ENCODE data around the gene MEGF10.

MEGF10 gene

DNA sequence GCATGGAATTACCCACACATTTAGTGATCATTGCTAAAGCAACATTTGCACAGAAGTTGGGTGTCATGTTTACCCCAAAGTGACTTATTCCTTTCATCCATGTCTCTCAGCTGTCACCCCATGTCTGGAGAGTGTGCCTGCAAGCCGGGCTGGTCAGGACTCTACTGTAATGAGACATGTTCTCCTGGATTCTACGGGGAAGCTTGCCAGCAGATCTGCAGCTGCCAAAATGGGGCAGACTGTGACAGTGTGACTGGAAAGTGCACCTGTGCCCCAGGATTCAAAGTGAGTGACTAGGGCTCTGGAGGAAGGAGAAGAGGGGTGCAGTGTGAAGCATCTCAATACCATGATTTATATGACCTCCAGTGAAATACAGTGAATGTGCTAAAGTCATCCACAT lies 126.9 kb downstream of the MEGF10 start:
- no peak for DNase-seq

DNA sequence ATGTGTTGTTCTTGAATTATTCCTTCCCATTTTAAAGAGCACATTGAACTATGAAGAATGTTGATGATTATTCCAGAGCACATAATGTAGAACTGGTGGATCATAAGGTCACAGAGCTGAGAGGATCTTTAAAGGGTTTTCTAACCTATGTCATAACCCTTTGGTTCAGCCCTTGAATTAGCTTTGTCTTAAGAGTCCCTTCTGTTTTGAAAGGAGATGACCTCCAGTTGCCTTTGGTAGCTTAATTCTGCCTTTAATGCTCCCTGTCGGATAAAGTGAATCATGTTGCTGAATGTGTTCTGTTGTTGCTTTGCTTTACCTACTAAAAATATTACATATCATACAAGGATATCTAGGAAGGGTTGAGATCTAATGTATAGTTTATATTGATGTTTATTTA lies 127.8 kb downstream of the MEGF10 start:
- DNase-seq: no peak

DNA sequence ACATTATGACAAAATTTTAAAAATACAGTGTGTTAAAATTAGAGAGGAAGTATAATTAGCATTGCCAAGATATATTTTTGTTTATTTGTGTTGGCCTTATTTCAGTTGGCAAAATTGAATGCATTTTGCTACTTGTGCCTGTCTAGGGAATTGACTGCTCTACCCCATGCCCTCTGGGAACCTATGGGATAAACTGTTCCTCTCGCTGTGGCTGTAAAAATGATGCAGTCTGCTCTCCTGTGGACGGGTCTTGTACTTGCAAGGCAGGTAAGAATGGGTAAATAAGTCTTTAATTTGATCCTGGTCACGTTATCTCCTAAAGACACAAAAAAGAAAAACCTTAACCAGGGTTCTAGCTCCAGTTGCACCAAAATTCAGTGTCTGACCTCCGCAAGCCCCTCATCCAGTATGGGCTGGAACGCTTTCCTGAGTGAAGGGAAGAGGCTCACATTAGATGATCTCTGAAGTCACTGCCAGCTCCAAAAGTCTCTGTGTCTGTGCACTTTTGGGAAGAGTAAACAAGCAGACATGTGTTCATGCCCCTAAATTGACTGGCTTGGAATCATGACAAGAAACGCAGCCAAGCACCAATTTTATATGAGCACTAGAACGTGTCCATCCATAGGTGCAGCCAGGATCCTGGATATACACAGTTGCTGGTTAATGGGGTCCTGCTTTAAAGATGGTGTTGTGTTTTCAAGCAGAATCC lies 128.5 kb downstream of the MEGF10 start:
- no peak for DNase-seq

DNA sequence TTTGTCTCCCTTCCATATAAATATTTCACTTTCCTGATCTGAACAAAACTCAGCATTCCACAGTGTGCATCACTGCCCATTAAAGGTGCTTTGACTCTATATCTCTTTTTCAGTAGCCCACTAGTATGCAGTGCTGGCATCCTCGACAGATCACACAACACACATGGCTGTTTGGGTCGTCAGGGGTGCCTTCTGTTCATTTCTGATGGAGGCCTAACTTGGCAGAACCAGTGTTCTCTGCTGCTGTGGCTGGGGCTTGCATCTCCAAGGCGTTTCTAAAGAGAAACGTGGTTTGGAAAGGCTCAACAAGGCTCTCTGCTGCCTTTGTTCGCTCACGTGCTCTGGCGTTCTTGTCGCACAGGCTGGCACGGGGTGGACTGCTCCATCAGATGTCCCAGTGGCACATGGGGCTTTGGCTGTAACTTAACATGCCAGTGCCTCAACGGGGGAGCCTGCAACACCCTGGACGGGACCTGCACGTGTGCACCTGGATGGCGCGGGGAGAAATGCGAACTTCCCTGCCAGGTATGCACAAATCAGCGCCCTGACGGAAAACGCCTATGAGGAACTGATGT lies 129.2 kb downstream of the MEGF10 start:
- DNase-seq: no peak

DNA sequence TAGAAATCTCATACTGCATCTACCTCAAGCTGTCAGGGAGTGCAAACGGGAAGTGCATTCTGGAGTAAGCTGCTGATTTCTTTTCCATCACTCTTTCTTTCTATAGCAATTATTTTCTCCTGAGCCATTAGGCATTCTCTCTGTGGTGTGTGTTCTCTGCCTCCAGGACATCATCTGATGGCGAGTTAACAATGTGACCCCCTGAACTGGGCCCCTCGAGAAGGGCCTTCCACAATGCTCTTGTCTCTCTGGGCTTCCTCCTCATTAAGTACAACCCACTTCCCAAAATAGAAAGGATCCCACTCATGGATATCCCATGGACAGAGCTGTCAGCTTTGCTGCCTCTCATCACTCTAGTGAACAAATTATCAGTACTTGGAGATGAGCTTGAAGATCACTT lies 130.2 kb downstream of the MEGF10 start:
- DNase-seq: no peak

DNA sequence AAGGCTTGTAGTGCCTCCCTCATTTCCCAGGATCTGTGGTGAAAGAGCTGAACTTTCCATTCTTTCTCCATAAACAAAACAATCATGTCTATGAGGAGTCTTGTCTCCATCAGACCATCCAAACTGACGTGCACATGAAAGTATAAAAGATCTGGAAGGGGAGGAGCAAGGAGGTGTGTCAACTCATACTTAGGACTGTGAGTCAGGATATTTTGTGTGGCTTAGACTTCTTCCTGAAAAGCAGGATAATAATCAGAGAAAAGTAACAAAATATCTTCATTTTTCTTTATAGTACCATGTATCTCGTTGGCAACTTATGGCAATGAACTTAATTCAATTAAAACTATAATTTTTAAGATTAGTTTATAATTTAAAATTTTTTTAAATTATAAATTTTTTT lies 130.9 kb downstream of the MEGF10 start:
- DNase-seq: no peak

DNA sequence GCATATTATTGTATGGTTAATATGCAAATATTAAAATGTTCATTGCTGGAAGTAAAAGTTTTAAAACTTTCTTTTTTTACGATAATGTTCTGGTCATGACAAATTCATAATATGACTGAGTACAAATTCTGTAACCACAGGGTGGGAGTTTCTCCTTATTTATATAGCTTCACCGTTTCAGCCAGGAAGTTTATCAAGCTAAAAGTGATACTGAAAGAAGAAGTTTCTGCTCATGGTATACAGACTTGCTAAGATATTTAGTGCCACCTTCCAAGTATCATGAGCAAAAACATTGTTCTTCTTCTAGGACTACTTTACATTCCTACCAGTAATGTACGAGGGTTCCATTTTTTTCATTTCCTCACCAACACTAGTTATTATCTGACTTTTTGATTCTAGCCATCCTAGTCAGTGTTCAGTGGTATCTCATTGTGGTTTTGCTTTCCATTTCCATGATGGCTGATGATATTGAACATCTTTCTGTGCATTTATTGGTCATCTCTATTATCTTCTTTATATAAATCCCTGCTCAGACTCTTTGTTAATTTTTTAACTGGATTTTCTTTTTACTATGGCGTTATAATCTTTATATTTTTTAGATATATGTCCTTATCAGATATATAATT lies 132.7 kb downstream of the MEGF10 start:
- no peak for DNase-seq

DNA sequence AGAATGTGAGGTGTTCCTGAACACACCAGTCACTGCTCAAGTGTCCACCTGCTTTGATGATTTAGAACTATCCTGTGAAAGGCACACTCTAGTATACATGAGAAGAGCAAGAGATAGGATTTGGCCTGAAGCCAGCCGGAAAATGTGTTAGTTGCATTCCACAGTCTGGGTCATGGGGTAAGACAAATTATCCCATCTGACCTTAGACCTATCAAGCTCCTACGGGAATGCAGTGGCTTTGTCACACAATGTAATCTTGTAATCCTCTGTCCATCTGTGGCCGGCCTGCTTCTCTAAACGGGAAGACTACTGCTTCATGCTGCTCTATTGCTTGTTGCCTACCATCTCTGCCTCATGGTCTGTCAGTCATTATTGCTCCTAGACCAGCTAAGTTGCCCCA lies 134.4 kb downstream of the MEGF10 start:
- no peak for DNase-seq

DNA sequence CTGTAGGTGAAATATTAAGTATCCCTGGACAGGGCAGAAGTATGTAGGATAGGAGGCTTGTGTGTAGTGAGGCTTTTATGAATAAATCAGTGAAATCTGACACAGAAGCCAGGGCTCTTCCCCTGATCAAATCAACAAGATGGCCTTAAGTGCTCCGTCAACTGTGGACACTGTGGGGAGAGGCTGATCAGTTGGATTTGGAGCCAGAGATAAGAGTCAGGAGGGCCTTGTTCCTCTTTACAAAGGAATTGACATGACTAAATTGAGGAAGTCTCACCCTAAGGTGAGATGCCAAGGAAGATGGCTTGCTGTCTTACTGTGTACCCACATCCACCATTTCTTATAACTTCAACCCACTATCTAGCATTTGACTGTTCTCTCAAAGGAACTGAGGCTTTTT lies 135.3 kb downstream of the MEGF10 start:
- no peak for DNase-seq

DNA sequence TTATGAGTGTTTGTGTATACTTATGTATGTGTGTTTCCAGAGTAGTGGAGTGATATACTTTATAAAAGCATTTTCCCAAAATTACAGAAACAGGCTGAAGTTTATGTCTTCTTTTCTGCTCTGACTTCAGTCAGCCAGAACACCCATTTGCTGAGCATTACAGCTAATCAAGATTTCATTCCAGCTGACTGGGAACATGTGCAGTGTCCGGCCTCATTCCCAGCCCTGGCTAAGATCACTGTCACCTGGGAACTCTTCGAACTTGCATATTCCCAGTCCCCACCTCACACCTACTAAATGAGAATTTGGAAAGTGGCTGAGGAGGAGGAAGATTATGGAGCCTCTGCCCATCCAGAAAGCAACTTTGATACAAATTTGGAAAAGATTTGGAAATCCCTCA lies 136.1 kb downstream of the MEGF10 start:
- no peak for DNase-seq

DNA sequence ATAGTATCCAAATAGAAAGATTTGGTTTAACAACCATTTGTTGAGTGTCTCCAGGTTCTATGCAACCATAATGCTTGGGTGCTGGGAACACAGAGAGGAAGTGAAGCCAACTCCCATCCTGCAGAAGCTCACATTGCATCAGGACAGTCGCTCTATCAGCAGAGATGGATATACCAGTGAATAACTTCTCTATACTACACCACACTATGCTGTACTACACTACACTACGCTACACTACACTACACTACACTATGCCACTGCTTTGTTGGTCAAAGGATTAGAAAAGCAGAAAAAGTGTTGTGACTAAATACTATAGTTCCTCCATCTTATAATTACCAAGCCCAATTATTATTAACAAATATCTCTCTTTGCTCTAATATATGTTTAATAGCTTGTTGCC lies 137.7 kb downstream of the MEGF10 start:
- no peak for DNase-seq

DNA sequence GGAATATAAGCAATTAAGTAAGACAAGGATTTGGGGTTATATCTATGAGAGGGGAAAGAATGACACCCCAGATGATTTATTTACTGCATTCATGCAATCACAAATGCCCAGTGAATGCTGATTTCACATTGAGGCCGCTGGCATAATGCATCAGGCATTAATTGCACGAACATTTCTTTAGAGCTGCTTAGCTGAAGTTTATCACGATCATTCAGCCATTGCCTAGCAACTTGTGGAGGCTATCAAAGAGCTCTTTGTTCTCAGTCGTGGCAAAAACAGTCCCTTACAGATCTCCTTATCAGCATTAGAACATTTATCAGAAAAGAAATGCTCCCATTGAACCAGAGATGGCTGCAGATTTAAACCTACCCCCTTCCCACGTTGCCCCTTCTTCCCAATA lies 138.2 kb downstream of the MEGF10 start:
- no peak for DNase-seq

DNA sequence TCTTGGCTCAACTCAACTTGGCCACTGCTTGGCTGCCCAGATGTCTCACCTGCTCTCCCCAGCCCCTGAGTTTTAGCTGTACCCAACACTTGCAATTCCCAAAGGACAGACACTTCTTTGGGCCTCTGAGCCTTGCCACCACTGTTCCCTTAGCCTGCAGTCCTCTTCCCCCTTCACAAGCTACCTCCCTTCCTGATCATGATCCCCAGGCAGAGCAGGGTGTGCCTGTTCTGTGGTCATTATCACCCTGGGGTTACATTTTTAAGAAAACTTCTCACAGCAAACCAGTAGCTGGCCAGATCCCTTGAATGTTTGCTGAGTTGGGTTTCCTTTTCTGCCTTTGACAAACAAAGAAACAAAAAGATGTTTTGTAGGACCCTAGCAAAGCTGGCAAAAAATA lies 139.3 kb downstream of the MEGF10 start:
- no peak for DNase-seq

DNA sequence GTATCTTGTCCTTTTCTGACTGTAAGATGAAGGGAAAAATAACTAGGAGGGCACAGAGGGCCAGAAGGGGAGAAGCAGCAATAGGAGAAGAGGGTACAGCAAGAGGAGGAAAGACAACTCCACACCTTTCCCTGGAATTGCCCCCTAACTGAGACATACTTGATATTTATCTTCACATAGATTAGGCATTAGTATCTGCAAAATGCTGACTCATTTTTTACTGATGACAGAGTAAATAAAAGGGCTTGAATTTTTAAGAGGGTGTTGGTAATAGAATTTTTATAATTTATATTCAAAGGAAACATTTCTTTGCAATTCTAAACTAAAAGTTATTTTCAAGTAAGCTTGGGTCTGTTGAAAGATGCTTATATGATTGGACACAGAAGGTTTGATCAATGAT lies 140.0 kb downstream of the MEGF10 start:
- no peak for DNase-seq

DNA sequence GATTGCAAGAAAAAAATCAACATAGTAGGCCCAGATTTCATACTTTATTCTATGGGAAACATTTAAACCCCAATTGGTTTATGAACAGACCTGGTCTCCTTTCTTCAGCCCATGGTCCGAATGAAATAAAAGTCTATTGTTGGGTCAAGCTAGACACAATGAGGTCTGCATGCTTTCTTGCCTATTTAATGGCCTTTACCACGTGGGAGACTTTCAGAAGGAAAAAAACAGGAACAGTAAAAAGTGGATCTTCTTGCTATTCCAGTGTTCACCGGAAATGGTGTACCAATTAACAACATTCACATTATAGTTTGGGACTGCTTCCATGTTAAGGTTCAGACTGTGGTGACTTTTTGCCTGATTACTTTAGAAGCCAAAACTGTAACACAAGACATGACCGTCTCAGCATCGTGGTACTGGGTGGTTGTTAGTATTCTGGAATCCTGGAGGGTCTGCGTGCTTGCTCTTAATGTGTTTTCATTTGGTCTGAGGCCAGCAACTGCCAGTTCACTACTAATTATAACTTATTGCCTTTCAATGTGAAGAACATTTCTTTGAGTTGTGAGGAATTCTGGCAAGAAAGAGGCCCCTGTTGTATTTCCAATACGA lies 141.5 kb downstream of the MEGF10 start:
- DNase-seq: no peak

DNA sequence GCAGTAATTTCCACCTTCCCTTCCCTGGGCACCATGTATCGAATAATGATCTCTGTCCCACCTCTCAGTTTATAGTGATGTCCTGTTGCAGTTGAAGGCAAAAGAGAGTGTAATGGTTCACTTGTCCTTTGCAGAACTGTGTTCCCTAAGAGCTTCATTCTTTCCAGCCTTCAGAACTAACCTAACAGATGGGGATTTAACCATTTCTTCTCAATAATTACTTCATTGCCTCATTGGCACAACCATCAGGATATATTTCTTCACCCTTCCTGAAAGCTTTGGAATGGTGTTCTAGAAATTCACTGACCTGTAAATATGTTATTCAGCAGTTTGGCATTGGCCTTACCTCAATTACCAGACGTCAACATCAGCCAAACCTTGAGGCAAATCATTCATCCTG lies 142.9 kb downstream of the MEGF10 start:
- DNase-seq: no peak

DNA sequence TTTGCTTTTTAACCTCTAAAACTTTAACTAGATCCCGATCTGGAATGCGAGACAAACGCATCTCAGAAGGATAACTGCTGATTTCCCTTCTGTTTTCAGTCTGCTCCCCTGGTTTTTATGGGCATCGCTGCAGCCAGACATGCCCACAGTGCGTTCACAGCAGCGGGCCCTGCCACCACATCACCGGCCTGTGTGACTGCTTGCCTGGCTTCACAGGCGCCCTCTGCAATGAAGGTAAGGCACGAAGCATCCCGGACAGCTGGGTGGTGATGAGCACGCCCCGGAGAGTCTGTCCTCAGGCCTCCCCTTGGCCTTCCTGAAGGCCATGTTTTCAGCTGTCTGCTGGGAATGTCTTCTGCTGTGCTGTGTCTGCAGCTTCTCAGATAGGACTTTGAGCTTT lies 144.0 kb downstream of the MEGF10 start:
- no peak for DNase-seq

DNA sequence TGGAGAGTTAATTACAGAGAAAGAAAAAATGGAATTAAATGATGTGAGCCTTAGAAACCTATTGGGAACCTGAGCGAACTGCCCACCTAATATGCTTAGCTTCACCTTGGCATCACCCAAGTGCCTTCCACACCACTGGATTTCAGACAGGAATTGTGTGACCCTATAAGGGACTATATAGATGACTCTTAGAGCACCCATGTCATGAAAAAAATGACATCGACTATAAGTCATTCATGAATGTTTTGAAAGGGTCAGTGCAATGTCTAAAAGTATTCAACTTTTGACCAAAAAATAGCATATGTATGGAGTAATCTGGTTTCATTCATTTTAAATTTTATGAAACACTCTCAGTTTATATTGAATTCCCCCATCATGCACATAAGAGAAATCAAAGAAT lies 145.2 kb downstream of the MEGF10 start:
- DNase-seq: no peak

DNA sequence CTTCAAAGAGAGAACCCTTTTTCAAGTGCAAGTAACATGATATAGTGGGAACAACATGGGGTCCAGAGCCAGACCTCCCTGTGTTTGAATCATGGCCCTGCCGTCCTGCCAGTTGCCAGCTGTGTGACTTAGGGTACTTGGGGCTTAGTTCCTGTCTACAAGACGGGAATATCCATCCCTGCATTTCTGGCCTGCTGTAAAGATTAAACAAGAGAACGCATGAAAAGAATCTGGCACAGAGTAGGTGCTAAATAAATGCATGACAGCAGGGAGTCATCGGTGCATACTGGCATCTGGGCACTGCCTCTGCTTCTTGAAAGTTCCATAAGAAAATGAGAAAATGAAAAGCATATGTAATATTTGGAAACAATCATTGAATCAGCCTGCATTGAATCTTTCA lies 149.0 kb downstream of the MEGF10 start:
- no peak for DNase-seq

DNA sequence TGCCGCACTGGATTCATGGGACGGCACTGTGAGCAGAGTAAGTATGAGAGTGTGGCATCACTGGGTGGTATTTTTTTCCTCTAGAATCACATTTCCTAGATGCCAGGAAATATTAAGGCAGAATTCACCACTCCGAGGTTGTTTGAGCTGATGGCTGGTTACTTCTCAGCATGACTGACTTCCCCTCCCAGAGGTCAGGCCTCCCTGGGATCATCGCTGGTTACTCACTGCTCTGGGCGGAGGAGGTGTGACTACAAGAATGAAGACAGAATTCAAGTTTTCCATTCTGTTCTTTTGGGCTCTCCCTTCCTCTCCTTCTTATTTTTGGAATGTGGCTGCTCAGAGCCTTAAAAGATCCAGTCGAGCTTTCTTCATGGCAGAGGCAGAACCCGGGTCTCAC lies 150.2 kb downstream of the MEGF10 start:
- DNase-seq: no peak

DNA sequence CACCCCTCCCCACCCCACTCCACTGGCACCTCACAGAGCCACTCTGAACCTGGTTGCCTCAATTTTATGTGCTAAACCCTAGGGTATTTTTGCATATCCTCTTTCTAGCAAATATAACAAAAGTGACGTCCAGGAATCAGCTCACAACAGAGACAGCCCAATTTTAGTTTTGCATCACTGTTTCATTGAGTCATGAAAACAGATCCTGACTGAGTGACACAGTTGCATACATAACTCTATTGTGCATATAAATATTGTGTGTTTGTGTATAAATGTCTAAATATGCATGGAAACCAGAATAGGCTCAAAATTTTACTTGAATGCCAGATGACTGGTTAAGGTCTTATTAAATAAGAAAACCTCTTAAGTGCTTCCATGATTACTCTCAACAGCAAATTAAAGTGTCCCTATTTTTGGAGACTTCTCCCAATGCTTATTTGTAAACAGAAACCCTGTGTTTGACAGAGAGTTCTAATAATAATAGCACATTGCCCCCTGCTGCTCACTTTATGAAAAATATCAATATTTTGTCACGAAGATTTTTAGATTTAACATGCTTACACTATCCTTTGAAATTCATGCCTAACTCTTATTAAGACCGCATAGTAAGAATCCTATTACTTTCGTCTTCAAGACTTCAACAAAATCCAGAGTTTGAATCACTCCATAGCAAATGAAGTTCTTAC lies 151.3 kb downstream of the MEGF10 start:
- no peak for DNase-seq

DNA sequence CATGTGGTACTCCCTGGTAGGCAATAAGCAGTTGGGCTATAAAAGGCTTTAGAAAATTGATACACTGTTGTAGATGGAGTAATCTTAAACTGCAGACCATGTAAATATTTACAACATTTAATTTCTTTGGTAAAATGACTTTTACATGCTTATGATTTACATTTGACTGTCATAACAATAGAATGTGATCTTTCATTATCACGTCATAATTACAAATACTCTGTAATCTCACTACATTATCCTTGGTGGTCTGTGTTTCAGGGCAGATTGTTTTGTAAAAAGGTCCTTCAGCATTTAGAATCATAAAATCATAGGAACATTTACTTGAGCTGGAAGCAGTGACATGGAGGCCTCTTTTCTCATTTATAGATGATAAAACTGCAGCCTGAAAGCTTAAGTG lies 153.6 kb downstream of the MEGF10 start:
- no peak for DNase-seq

DNA sequence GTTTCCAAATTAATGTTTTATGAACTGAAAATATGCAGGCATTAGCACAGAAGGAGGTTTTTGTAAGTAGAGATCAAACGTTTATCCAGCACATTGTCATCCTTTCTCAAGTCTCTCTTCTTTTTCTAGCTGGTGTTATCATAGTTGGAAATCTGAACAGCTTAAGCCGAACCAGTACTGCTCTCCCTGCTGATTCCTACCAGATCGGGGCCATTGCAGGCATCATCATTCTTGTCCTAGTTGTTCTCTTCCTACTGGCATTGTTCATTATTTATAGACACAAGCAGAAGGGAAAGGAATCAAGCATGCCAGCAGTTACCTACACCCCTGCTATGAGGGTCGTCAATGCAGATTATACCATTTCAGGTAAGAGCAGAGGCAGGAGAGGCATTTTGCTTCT lies 154.7 kb downstream of the MEGF10 start:
- no peak for DNase-seq

DNA sequence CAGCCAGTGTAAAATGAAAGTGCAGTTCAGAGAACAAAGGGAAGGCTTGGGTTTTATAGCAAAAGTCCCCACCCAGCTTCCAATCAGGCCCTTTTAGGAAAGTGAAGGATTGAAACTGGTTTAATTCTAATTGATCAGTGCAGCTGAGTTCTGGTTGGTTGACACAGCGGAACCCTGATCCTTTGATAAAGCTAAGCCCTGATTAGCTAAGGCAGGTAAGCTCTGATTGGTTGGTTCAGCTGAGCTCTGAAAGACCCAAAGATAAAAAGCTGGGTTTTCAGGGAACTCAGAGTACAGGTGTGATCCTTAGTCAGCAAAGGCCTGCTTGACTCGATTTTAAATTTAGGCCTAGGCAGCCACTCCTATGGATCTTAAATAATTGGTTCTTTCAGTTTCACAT lies 156.0 kb downstream of the MEGF10 start:
- no peak for DNase-seq

Data from stimulated activated CD8-positive, alpha-beta memory T cell treated with anti-CD3 and anti-CD28 coated beads, Interleukin-4, amount 100 ng/mL, for 48 hours (primary cell).